ENCODE measurements around the gene KRT76.

Gene KRT76

DNA sequence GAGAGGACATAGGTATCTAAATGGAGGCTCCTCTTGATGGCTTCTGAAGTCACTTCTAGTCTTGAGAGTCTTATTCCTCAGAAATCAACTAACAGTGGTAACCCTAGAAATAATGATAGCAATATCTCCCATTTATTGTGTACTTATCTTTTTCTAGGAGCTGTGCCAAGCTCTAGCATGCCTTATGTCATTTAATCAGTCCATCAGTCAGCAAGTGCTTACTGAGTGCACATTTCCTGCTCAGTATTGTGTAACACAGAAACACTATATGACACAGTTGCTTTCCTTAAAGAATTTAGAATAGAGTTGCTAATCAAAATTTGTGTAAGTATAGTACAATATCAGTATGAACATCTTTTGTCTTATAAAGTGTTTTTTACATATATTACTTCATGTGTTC, 36.6 kb downstream of the KRT76 start:
- TF ChIP-seq, protein P1, sequence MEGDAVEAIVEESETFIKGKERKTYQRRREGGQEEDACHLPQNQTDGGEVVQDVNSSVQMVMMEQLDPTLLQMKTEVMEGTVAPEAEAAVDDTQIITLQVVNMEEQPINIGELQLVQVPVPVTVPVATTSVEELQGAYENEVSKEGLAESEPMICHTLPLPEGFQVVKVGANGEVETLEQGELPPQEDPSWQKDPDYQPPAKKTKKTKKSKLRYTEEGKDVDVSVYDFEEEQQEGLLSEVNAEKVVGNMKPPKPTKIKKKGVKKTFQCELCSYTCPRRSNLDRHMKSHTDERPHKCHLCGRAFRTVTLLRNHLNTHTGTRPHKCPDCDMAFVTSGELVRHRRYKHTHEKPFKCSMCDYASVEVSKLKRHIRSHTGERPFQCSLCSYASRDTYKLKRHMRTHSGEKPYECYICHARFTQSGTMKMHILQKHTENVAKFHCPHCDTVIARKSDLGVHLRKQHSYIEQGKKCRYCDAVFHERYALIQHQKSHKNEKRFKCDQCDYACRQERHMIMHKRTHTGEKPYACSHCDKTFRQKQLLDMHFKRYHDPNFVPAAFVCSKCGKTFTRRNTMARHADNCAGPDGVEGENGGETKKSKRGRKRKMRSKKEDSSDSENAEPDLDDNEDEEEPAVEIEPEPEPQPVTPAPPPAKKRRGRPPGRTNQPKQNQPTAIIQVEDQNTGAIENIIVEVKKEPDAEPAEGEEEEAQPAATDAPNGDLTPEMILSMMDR (IDR thresholded peaks at IDR 0.05; ENCODE audit: low read depth, low read length, missing control alignments): no peak
- DNase-seq (ENCODE audit: low read depth): no peak
- in situ Hi-C loops (cut with HindIII; ENCODE audit: low sequenced_read_pairs): no loop called here

GRCh38 chr12:52739963-52740362, 37.2 kb downstream of the KRT76 start:
- H3K4me3 ChIP-seq (ENCODE audit: low read depth, low read length): no peak overlapping the region
- DNase-seq (ENCODE audit: low read depth): no peak
- in situ Hi-C loops (cut with HindIII; ENCODE audit: low sequenced_read_pairs): no loop called here
- TF ChIP-seq, protein P1 (IDR thresholded peaks at IDR 0.05; ENCODE audit: low read depth, low read length, missing control alignments): no peak

More for the DNA sequence above, 36.6 kb downstream of the KRT76 start:
- H3K4me3 ChIP-seq (ENCODE audit: low read depth, low read length): no peak overlapping the region

GRCh38 chr12:52735816-52736632, 41.1 kb downstream of the KRT76 start:
- DNase-seq (ENCODE audit: low read depth): no peak
- TF ChIP-seq, protein P1 (IDR thresholded peaks at IDR 0.05; ENCODE audit: low read depth, low read length, missing control alignments): no peak
- in situ Hi-C loops (cut with HindIII; ENCODE audit: low sequenced_read_pairs): no loop called here
- H3K4me3 ChIP-seq (ENCODE audit: low read depth, low read length): no peak overlapping the region

- TF ChIP-seq, protein P1 (IDR thresholded peaks at IDR 0.05; ENCODE audit: low read depth, low read length, missing control alignments): no peak
- no peak for DNase-seq (ENCODE audit: low read depth)
- H3K4me3 ChIP-seq (ENCODE audit: low read depth, low read length): no peak overlapping the region
- in situ Hi-C loops (cut with HindIII; ENCODE audit: low sequenced_read_pairs): no loop called here
These were observed 42.0 kb downstream of the KRT76 start for GRCh38 chr12:52735106-52735505.

GRCh38 chr12:52730793-52731192, 46.4 kb downstream of the KRT76 start:
- in situ Hi-C loops (cut with HindIII; ENCODE audit: low sequenced_read_pairs): no loop called here
- no peak overlapping the region for H3K4me3 ChIP-seq (ENCODE audit: low read depth, low read length)
- TF ChIP-seq, protein P1 (IDR thresholded peaks at IDR 0.05; ENCODE audit: low read depth, low read length, missing control alignments): no peak
- no peak for DNase-seq (ENCODE audit: low read depth)

- in situ Hi-C loops (cut with HindIII; ENCODE audit: low sequenced_read_pairs): no loop called here
- no peak for DNase-seq (ENCODE audit: low read depth)
- H3K4me3 ChIP-seq (ENCODE audit: low read depth, low read length): no peak overlapping the region
- TF ChIP-seq, protein P1 (IDR thresholded peaks at IDR 0.05; ENCODE audit: low read depth, low read length, missing control alignments): no peak
These were observed 46.8 kb downstream of the KRT76 start for GRCh38 chr12:52730383-52730782.
